ENCODE data around the gene MSI2.

The MSI2 gene

DNA sequence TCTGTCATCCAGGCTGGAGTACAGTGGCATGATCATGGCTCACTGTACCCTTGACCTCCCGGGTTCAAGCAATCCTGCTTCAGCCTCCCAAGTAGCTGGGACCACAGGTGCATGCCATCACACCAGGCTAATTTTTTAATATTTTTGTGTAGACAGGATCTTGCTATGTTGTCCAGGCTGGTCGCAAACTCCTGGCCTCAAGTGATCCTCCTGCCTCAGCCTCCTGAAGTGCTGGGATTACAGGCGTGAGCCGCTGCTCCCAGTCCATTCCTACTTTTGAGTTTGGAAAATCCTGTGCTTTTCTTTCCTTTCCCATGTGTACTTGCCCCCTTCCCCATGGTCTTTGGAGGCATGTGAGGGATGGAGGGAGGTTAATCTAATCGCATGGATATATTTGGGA, 60.0 kb downstream of the MSI2 start:
- DNase-seq (ENCODE audit: low read depth, low spot score), result no peak

DNA sequence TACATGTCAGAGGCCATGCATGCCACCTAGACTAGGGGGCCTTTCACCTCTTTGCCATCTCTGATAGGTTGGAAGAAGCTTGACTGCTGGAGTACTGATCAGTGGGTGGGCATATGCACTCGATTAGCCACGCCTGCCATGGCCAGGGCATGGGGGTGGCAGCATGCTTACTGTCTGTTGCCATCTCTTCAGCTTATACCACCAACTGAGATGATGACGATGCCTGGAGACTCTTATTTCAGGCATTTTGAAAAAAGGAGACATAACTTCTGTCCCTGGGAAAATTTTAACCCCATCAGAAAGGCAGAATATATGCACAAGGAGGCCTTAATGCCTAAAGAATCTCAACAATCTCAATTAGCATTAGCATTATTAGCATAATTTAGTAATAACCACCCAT, 60.8 kb downstream of the MSI2 start:
- no peak for DNase-seq (ENCODE audit: low read depth, low spot score)

GRCh38 chr17:57318913-57319312, 62.6 kb downstream of the MSI2 start:
- no peak for DNase-seq (ENCODE audit: low read depth, low spot score)

DNA sequence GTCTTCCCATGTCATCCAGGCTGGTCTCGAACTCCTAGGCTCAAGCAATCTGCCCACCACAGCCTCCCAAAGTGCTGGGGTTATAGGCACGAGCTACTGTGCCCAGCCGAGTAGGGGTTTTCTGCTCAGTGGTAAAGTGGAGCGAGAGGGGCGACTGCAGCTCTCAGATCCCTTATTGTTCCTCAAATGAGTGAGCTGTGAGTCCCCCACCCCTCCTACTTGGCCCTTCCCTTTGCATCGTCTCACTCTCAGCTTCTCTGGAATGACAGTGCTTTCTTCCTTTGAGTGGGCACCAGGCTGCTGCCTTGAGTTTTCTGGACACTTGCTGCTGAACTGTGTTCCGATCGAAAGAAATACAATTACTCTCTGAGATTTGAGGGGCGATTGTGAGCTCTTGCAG, 63.5 kb downstream of the MSI2 start:
- DNase-seq (ENCODE audit: low read depth, low spot score), result no peak

DNA sequence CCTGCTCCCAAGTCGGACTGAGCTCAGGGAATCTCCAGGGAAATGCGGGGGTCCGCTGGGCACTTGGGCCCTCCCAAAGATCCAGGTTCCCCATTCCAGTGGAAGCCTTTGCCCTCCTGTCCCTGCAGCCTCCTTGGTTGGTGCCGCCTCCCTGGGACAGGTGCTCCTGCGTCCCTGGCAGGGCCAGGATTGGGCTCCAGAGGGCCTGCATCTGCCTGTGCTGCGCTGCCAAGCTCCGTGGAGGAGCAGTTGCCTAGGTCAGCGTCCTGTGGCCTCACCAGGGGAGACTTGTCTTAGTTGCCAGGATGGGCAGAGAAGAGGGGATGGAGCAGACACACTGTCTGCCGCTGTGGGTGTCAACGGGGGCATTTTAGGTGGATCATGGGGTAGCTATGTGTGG, 67.1 kb downstream of the MSI2 start:
- no peak for DNase-seq (ENCODE audit: low read depth, low spot score)

GRCh38 chr17:57324060-57324459, 67.7 kb downstream of the MSI2 start:
- DNase-seq (ENCODE audit: low read depth, low spot score), result no peak

GRCh38 chr17:57324631-57325030, 68.3 kb downstream of the MSI2 start:
- DNase-seq (ENCODE audit: low read depth, low spot score), result no peak

DNA sequence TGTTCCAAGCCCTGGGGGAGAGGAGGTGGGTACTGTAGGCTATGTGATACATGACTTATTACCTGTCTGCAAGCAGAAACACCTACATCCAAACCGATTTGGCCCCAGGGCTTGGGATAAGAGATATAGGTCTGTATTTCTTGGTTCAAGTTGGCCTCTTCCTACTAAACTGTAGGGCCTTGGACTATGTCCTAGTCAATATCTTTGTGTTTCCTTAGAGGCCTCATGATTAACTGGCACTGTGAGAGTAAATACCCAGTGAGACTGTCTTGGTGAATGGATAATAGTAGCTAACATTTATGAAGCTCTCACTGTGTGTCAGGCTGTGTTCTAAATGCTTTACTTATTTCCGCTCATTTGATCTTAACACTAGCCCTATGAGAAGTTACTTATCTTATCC, 70.0 kb downstream of the MSI2 start:
- no peak for DNase-seq (ENCODE audit: low read depth, low spot score)

DNA sequence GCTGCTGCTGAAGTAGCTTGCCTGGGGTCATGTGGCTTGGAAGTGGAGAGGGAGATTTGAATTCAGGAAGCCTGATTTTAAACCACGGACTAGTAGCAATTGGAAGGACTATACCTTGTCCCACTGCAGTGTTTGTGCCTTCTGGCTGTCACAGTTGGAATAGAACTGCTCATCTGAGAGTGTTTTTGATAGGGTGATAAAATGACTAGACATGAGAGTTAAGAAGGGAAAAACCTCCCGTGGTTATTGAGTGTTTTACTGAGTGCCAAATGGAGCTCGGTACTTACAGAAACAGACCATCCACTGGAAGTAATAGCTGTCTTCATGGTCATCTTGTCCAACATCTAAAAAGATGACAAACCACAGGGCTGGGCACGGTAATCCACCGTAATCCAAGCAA, 70.4 kb downstream of the MSI2 start:
- DNase-seq (ENCODE audit: low read depth, low spot score), result no peak

GRCh38 chr17:57327176-57327970, 71.0 kb downstream of the MSI2 start:
- DNase-seq (ENCODE audit: low read depth, low spot score), result no peak

- no peak for DNase-seq (ENCODE audit: low read depth, low spot score)
Measured at GRCh38 chr17:57328109-57328882, 72.0 kb downstream of the MSI2 start.

- no peak for DNase-seq (ENCODE audit: low read depth, low spot score)
Measured at GRCh38 chr17:57329380-57330214, 73.3 kb downstream of the MSI2 start.

- no peak for DNase-seq (ENCODE audit: low read depth, low spot score)
Measured at GRCh38 chr17:57330587-57330986, 74.3 kb downstream of the MSI2 start.

GRCh38 chr17:57331423-57331822, 75.1 kb downstream of the MSI2 start:
- DNase-seq (ENCODE audit: low read depth, low spot score), result no peak

GRCh38 chr17:57332501-57332900, 76.2 kb downstream of the MSI2 start:
- no peak for DNase-seq (ENCODE audit: low read depth, low spot score)

DNA sequence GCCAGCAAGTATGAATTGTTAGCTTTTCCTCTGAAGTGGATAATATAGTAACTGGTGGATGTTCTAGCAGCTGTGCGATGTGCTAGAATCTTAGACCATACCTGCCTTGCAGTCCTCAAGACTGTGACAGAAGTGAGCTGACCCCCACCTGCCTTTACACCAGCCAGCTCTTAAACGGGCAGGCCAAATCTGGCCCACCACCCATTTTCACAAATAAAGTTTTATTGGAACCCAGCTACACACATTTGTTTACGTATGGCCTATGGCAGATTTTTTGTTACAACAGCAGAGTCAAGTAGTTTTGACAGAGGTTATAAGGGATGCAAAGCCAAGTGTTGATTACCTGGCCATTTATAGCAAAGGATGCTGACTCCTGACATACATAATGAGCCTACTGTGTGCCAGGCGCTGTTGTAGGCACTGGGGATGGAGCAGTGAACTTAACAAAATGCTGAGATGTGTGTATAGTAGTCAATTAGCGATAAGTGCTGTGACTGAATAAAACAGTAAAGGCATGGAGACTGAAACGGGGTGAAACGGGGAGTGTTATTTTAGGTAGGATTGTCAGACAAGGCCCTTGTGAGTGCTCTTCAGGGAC, 79.0 kb downstream of the MSI2 start:
- DNase-seq (ENCODE audit: low read depth, low spot score), result no peak

DNA sequence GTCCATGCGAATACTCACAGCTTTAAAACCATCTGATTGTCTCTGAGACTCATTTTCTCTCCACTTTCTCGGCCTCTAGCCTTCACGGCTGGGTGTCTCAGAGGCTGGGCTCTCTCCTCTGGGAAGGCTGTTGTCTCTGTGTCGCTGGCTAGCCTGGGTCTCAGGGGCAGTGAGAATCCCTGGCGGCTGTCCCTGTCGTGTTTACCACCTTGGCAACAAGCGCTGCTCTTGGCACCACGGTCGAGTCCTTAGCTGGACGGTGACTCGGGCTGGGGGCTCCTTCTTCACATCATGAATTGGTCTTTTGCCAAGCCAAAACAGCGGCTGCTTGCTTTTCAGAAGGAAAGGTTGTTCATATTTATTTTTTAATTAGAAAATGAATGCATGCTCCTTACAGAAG, 81.1 kb downstream of the MSI2 start:
- DNase-seq (ENCODE audit: low read depth, low spot score), result no peak

DNA sequence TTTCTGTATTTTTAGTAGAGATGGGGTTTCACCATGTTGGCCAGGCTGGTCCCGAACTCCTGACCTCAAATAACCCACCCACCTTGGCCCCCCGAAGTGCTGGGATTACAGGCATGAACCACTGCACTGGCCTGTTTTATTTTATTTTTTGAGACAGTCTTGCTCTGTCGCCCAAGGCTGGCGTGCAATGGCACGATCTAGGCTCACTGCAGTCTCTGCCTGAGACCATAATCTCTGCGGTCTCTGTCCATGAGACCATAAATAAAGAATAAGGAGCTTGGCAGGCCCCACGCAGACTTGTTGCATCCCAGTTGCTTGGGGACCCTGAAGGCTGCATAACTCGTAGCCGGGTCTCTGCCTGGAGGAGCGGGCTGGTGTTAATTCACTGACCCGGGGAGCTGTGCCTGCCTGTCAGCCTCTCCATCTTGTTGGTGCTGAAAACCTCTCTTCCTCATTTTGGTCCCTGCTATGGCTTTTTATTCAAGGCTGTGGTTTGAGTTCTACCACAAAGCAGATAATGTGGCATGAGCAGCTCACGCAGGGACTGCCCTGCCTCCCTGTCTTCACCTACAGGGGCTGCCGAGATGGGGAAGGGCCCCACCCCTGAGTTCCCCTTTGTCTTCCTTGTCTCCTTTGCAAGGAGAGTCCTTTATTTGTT, 82.1 kb downstream of the MSI2 start:
- DNase-seq (ENCODE audit: low read depth, low spot score), result no peak

DNA sequence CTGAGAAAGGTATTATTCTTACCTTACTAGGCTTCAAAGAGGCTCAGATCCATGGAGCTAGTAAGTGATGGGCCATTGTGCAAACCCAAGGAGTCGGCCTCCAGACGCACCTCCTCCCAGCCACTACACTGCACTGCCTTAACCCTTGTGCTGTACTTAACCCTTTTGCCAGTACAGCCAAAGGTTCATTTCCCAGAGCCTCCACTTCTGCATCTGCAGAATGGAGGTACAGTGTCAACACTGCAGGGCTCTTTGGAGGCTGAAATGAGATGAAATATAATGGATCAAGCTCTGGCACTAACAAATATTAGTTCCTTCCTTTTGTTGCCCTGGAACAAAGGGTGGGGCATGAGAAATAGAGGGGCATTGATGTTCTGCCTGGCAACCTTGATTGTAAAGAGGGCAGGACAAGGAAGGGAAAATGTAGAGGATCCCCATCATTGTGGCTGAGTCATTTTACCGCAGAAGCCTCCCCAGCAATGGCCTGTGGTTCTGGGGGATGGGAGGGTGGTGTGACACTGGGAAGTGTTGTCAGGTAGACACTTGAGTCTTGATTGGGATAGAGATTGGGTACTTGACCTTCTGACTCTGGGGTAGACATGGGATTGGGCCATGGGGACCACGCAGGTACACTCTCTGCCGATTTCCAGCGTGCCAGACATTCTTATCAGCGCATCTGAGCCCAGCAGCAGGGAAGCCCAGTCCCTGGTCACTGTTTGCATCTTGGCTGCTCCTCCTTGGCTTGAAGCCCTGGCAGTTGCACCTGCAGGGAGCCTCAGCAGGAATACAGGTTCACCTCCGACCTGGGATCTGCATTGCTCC, 84.0 kb downstream of the MSI2 start:
- no peak for DNase-seq (ENCODE audit: low read depth, low spot score)
